Sigmoid colon (tissue), 7 donors: ENCODE data around the gene ESM1. TPM values are rescaled to one million over a fixed set of nuclear protein-coding genes. Genes with fewer than 3 reads are reported as not detected.
"Not testable (repeated sequence)": the region's sequence is repeated elsewhere in the genome, so short reads cannot be mapped to it uniquely, and the experiment has no call there.

Experiments used
- DNase-seq: peaks from one replicate; pipeline ENCODE4 v3.0.0-alpha.2; 2019
- H3K27ac ChIP-seq, 4 donors: fragments of 200-600 bp; sonication (generic); one replicate each; pipeline ENCODE4 v1.5.1; 2016 to 2019; ENCODE audit warnings: mild to moderate bottlenecking in 1 of 4
- H3K27me3 ChIP-seq, 3 donors: fragments of 200-600 bp; sonication (generic); one replicate each; pipeline ENCODE4 v1.5.1; 2019; ENCODE audit warnings: mild to moderate bottlenecking in 1 of 3
- H3K36me3 ChIP-seq, 4 donors: fragments of 200-600 bp; sonication (generic); one replicate each; pipeline ENCODE4 v1.5.1; 2016 to 2019
- H3K4me1 ChIP-seq, 4 donors: fragments of 200-600 bp; sonication (generic); one replicate each; pipeline ENCODE4 v1.5.1; 2017 to 2019
- H3K4me3 ChIP-seq, 4 donors: fragments of 200-600 bp; sonication (generic); one replicate each; pipeline ENCODE4 v1.5.1; 2017 to 2019; ENCODE audit warnings: mild to moderate bottlenecking in 2 of 4, moderate library complexity in 1 of 4
- H3K9me3 ChIP-seq, 4 donors: fragments of 200-600 bp in 3 of 4; sonication (generic) in 3 of 4; one replicate each; pipeline versions ENCODE4 v1.5.1 to v1.6.1; 2013 to 2019
- CTCF ChIP-seq, 4 experiments: fragments of 450-650 bp in 3 of 4; fragments of 200-600 bp in 1 of 4; IDR thresholded peaks; one replicate each; pipeline ENCODE4 v1.5.1; 2016 to 2019; ENCODE audit warnings: antibody characterized with exemption in 4 of 4, mild to moderate bottlenecking in 3 of 4, moderate library complexity in 2 of 4
- EP300 ChIP-seq, 4 donors: sonication (generic); formaldehyde crosslinking; IDR thresholded peaks; one replicate each; pipeline ENCODE4 v1.6.1; 2017; ENCODE audit warnings: antibody characterized with exemption in 4 of 4
- POLR2A ChIP-seq, 2 donors: fragments of 450-650 bp; IDR thresholded peaks; one replicate each; pipeline ENCODE4 v1.6.1; 2016; ENCODE audit warnings: antibody characterized with exemption in 2 of 2, mild to moderate bottlenecking in 2 of 2, moderate library complexity in 2 of 2
- POLR2AphosphoS5 ChIP-seq, 4 donors: sonication (generic); formaldehyde crosslinking; IDR thresholded peaks; one replicate each; pipeline ENCODE4 v1.6.1; 2017; ENCODE audit warnings: antibody characterized with exemption in 4 of 4
- WGBS, 2 donors: extraction: QIAGEN DNeasy Blood & Tissue Kit; methylation state at CpG; one replicate each; pipeline ENCODE4 v1.1.7; 2013; 5-methylcytosine and 5-hydroxymethylcytosine counted together
- intact Hi-C: fragments of 100-400 bp; cut with DNase I; formaldehyde crosslinking; loops from one replicate; pipeline ENCODE4 v1.15.1; 2023
- polyA plus RNA-seq, 3 donors: library from polyadenylated mRNA; stranded (reverse); fragments of 200-250 nt; gene quantifications; one replicate each; pipeline ENCODE4 v1.2.3, GENCODE V29; 2013
- total RNA-seq, 4 donors: library from RNA; depleted of rRNA; stranded (reverse); fragments of >200 nt; gene quantifications; one replicate each; pipeline ENCODE4 v1.1.0, GENCODE V29; 2016
- donor health status: healthy with polysubstance abuse.
- donor health status: Bipolar disorder and iron deficiency.
- donor health status: healthy.

The ESM1 gene
- total and polyA plus RNA-seq, 7 donors: 0.26 TPM; not detected in 6

GRCh38 chr5:55004729-55005128 lies 19.3 kb upstream of the ESM1 start:
- no peaks in the 10 kb centered on the region for H3K36me3 ChIP-seq
- TF ChIP-seq POLR2AphosphoS5 (IDR thresholded peaks at IDR 0.05) (no peak), POLR2A (IDR thresholded peaks at IDR 0.05) (no peak), EP300 (IDR thresholded peaks at IDR 0.05) (no peak), CTCF (IDR thresholded peaks at IDR 0.05) (no peak)
- 77 to 80% methylated on average over 1 of the region's 1 CpG for WGBS, 2 donors
- no peak overlapping the region for H3K4me3 ChIP-seq
- H3K27ac ChIP-seq: no peak overlapping the region
- no peaks in the 10 kb centered on the region for H3K27me3 ChIP-seq
- no peaks in the 10 kb centered on the region for H3K4me1 ChIP-seq
- DNase-seq: no peak
- peaks cover 0 to 3% (median 0%) of the 10 kb centered on the region in 4 donors for H3K9me3 ChIP-seq
- intact Hi-C loops: no loop called here

GRCh38 chr5:55003432-55004065 lies 18.2 kb upstream of the ESM1 start:
- no peaks in the 10 kb centered on the region for H3K4me1 ChIP-seq
- WGBS, 2 donors: 76 to 78% methylated on average over 4 of the region's 4 CpGs
- intact Hi-C loops: no loop called here
- DNase-seq: no peak
- H3K36me3 ChIP-seq: no peaks in the 10 kb centered on the region
- TF ChIP-seq EP300 (IDR thresholded peaks at IDR 0.05): no peak
- no peak for TF ChIP-seq CTCF (IDR thresholded peaks at IDR 0.05)
- no peak for TF ChIP-seq POLR2AphosphoS5 (IDR thresholded peaks at IDR 0.05)
- no peak for TF ChIP-seq POLR2A (IDR thresholded peaks at IDR 0.05)
- H3K9me3 ChIP-seq: peaks cover 0 to 3% (median 0%) of the 10 kb centered on the region in 4 donors
- no peaks in the 10 kb centered on the region for H3K27me3 ChIP-seq
- no peak overlapping the region for H3K27ac ChIP-seq
- no peak overlapping the region for H3K4me3 ChIP-seq

GRCh38 chr5:55002166-55002565 lies 16.8 kb upstream of the ESM1 start:
- intact Hi-C loops, H3K27me3 ChIP-seq, H3K4me1 ChIP-seq, H3K27ac ChIP-seq, H3K4me3 ChIP-seq, H3K9me3 ChIP-seq, H3K36me3 ChIP-seq, DNase-seq: not testable (repeated sequence)
- 61 to 73% methylated on average over 2 of the region's 2 CpGs for WGBS, 2 donors

GRCh38 chr5:54997081-54997480 lies 11.7 kb upstream of the ESM1 start:
- Histone ChIP-seq H3K4me1 (no peaks in the 10 kb centered on the region), H3K4me3 (no peak overlapping the region), H3K27ac (no peak overlapping the region), H3K9me3 (no peaks in the 10 kb centered on the region), H3K36me3 (no peaks in the 10 kb centered on the region), H3K27me3 (no peaks in the 10 kb centered on the region)
- DNase-seq: no peak
- intact Hi-C loops: no loop called here
- TF ChIP-seq POLR2AphosphoS5 (IDR thresholded peaks at IDR 0.05): no peak
- no peak for TF ChIP-seq EP300 (IDR thresholded peaks at IDR 0.05)
- no peak for TF ChIP-seq CTCF (IDR thresholded peaks at IDR 0.05)
- no peak for TF ChIP-seq POLR2A (IDR thresholded peaks at IDR 0.05)
- WGBS, 2 donors: 45 to 70% methylated on average over 2 of the region's 2 CpGs

GRCh38 chr5:54996466-54996865 lies 11.1 kb upstream of the ESM1 start:
- Histone ChIP-seq H3K9me3 (no peaks in the 10 kb centered on the region), H3K36me3 (no peaks in the 10 kb centered on the region), H3K27ac (no peak overlapping the region), H3K27me3 (no peaks in the 10 kb centered on the region), H3K4me1 (no peaks in the 10 kb centered on the region), H3K4me3 (no peak overlapping the region)
- no peak for DNase-seq
- no peak for TF ChIP-seq POLR2A (IDR thresholded peaks at IDR 0.05)
- TF ChIP-seq EP300 (IDR thresholded peaks at IDR 0.05): no peak
- TF ChIP-seq POLR2AphosphoS5 (IDR thresholded peaks at IDR 0.05): no peak
- no peak for TF ChIP-seq CTCF (IDR thresholded peaks at IDR 0.05)
- intact Hi-C loops: no loop called here
- WGBS, 2 donors: 62 to 80% methylated on average over 5 of the region's 5 CpGs
